NK-92 (cell line): ENCODE results near the gene PTGES2.
"Not testable (repeated sequence)": the region's sequence is repeated elsewhere in the genome, so short reads cannot be mapped to it uniquely, and the experiment has no call there.

Experiments used
- DNase-seq: peaks from one replicate; lab custom pipeline; 2025; ENCODE audit not compliant: unreplicated experiment; lab: John Stamatoyannopoulos, UW

Gene PTGES2

DNA sequence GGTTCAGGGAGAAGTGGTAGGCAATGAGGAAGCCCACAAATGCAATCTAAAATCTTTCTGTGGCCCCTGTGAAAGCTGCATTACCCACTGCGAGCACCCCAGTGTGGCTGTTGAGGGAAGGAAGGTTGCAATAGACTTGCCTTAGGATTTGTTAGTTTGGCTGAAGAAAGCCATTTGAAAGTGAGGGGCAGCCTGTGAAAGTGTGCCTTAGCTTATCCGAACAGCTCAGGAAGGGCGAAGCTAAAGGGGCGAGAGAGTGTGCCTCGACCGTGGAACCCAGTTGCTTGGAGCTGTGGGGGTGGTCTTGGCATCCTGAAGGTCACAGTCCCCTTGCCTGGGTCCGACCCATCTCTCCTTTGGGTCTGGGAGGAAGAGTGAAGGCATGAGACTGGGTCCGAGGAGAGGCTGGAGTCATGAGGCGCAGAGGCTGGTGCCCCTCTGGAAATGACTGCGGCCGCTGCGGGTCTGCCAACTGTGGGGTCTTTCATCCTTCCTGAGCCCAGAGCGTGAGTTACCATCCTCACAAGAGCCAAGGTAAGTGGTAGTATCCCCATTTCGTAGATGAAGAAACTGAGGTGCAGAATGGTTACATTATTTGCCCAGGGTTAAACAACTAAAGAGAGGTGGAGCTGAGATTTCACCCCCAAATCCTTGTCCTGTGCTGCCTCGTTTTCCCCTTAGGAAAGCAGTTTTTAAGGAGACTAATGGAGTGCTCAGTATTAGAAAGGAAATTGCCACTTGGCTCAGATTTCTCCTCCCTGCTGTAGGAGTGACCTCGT, 35.1 kb downstream of the PTGES2 start:
- no peak for DNase-seq

GRCh38 chr9:128091571-128091970, 36.0 kb downstream of the PTGES2 start:
- DNase-seq, result no peak

- DNase-seq, result no peak
Measured at GRCh38 chr9:128091144-128091543, 36.4 kb downstream of the PTGES2 start.

DNA sequence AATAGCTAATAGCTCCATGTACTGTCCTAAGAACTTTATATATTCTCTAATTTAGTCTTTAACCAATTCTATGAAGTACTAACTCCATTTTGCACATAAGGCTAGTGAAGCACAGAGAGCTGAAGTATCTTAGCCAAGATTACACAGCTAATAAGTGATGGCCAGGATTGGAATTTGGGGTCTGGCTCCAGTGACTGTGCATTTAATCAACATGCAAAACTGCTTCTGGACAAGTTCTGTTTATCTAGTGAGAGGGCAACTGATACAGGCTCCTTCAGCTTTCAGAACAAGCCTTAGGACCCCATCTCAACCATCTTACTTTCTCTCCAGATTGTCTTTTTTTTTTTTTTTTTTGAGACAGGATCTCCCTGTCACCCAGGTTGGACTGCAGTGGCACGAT, 38.2 kb downstream of the PTGES2 start:
- DNase-seq, result no peak

DNA sequence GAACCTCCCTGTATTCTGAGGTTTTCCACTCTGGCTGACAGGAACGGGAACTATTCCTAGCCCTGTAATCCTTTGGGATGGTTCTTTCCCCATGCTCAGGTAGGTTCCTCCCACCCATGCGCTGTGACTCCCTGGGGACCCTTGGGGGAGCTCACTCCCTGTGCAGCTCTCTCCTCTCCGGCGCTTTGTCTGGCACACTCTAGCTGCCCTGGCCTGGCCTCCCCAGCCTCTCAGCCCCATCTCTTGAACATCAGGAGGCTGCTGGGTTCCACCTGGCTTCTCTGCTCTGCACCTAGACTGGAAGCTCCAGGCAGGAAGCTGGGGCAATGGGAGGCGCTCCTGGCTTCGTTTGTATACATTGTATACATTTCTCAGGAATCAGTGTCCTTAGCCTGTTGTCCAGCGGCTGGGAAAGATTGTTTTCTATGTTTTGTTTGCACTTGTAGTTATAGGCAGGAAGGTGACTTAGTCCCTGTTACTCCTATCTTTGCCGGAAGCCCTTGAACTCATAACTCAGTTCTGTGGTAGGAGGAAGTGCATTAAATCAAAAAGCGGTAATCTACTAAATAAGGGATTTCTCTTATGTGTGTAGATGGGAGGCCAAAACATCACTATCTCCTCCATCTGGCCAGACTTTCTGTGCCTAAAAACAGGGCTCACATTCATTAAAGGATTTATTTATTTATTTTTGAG, 39.1 kb downstream of the PTGES2 start:
- no peak for DNase-seq

DNA sequence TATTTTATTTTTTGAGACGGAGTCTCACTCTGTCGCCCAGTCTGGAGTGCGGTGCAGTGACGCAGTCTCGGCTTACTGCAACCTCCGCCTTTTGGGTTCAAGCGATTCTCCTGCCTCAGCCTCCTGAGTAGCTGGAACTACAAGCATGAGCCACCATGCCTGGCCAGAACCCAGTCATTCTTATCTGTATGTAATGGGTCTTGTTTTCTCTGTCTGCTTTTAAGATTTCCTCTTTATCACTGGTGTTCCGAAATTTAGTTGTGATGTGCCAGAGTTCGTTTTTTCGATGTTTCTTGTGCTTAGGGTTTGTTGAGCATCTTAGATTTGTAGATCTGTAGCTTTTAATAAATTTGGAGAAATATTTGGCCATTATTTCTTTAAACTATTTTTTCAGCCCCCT, 40.3 kb downstream of the PTGES2 start:
- DNase-seq, result no peak

DNA sequence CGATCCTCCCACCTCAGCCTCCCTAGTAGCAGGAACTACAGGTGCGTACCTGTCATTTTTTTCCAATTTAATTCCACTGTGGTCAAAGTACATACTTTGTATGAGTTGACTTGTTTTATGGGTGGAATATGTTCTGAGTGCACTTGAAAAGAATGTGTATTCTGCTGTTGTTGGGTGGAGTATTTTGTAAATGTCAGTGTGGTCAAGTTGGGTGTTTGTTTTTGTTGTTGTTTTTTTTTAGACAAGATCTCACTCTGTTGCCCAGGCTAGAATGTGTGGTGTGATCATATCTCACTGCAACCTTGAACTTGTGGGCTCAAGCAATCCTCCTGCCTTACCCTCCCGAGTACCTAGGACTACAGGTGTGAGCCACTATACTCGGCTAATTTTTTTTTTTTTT, 41.6 kb downstream of the PTGES2 start:
- DNase-seq, result no peak

- no peak for DNase-seq
Measured at GRCh38 chr9:128084746-128085145, 42.8 kb downstream of the PTGES2 start.

DNA sequence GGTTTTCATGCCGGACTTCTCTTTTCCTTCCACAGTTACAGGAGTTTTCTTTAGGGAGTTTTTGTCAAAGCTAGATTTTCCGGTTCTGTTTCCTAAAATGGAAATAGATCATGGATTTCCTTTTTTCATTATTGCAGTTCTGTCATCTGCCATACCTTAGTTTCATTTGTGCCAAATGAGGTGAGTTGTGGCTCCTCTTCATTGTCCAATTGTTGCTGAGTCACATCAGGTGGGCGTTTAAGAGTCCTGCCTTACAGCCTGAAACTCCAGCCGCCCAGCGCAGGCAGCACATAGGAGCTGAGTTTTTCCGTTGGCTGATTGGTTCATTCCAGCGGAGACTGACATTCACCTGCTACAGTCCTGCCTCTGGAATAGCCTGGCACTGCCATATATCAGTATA, 45.4 kb downstream of the PTGES2 start:
- DNase-seq, result no peak

GRCh38 chr9:128081056-128081455, 46.5 kb downstream of the PTGES2 start:
- DNase-seq, result no peak

DNA sequence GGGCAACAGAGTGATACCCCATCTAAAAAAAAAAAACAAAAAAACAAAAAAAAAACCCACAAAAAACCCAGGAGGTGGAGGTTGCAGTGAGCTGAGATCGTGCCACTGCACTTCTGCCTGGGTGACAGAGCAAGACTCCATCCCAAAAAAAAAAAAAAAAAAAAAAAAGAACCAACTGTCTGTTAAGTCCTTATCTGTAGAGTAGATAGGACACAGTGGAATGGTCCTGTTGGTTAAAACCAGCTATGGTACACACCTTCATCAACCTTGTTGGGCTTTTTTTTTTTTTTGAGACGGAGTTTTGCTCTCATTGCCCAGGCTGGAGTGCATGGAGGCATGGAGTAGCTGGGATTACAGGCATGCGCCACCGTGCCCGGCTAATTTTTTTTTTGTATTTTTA, 47.3 kb downstream of the PTGES2 start:
- DNase-seq, result no peak

DNA sequence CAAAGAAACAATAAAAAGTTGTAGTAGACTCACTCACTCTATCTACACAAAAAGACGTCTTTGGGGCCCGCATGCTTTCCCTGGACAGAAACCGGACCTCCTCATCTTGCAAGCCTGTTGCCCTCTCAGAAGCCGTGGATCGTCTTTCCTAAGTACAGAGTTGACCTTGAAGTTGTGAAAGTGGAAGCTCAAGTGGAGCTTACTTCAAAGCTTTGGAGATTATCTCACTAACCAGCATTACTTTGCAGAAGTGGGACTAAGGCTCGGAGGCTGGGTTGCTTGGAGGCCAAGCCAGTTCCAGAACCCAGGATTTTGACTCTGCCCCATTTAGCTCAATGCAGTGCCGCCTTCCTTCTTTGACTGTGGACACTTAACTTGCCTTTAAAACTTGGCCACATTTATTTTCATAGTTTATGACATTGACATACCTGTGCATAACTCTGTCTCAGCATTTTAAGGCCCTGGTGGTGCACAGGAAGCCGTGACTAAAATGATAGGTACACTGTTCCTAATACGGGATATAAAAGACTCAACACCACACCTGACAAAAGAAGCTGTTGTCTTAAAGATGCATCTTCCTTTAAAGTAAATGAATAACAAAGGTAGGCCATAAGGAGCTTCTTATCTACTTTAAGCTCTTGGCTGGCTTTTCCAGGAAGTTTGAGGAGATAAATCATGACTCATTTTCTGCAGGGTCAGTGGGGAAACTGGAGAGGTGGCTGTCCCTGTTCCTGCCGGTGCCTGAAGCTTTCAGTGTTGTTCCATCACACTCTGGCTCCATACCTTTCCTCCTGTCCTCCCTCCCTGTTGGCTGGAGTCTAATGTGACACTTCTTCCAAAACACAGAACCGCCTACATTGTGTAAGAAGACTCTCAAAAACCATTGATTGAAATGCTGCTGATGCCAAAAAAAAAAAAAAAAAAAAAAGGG, 48.8 kb downstream of the PTGES2 start:
- no peak for DNase-seq

GRCh38 chr9:128077847-128078503, 49.6 kb downstream of the PTGES2 start:
- DNase-seq, result no peak

DNA sequence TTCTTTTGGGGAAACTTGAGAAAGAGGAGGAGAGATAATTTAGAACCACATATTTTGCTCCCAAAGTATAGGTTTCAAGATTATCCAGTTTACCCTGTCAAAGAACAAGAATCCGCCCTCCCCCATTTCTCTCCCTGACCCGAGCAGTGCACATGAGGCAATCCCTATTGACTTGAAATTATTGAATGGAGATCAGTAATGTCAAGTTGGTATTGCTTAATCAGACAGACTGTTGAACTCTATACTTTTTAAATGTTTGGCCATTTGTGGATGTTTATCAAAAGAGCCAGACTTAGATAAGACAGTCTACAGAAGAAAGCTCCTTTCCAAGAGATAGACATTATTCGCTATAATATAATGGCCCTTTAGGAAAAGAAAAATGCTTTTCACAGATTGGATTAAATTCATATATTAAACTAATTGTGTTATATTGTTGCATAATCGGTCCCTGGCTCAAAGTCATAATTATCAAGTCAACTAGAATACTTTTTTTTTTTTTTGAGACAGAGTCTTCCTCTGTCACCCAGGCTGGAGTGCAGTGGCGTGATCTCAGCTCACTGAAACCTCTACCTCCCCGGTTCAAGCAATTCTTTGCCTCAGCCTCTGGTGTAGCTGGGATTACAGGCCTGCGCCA, 54.2 kb downstream of the PTGES2 start:
- DNase-seq, result no peak

- DNase-seq, result no peak
Measured at GRCh38 chr9:128072144-128073021, 55.1 kb downstream of the PTGES2 start.

GRCh38 chr9:128071475-128071874, 56.1 kb downstream of the PTGES2 start:
- DNase-seq, result not testable (repeated sequence)

DNA sequence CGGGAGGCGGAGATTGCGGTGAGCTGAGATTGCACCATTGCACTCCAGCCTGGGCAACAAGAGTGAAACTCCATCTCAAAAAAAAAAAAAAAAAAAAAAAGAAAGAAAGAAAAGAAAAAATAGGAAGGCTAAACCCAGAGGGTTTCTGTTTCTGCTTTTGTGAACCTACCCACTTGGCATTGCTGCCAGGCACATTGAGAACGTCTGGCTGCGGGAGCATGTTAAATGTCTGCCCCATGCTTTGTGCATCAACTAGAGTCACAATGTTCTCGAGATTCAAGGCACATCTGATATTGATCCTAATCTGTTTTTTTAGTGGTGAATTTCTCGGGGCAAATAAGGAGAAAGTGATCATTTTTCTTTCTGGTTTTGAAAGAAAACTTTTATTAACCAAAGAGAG, 56.7 kb downstream of the PTGES2 start:
- DNase-seq, result no peak
